Suppressor macrophage treated with lipopolysaccharide for 4 hours (primary cell): Measurements from ENCODE around the gene ST3GAL2.
A peak's percentile ranks its signal among the peaks of the same experiment; 100 is the strongest.

Experiments
- DNase-seq: peaks from one replicate; pipeline ENCODE4 v3.0.0-alpha.2; 2020

The ST3GAL2 gene, protein sequence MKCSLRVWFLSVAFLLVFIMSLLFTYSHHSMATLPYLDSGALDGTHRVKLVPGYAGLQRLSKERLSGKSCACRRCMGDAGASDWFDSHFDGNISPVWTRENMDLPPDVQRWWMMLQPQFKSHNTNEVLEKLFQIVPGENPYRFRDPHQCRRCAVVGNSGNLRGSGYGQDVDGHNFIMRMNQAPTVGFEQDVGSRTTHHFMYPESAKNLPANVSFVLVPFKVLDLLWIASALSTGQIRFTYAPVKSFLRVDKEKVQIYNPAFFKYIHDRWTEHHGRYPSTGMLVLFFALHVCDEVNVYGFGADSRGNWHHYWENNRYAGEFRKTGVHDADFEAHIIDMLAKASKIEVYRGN

DNA sequence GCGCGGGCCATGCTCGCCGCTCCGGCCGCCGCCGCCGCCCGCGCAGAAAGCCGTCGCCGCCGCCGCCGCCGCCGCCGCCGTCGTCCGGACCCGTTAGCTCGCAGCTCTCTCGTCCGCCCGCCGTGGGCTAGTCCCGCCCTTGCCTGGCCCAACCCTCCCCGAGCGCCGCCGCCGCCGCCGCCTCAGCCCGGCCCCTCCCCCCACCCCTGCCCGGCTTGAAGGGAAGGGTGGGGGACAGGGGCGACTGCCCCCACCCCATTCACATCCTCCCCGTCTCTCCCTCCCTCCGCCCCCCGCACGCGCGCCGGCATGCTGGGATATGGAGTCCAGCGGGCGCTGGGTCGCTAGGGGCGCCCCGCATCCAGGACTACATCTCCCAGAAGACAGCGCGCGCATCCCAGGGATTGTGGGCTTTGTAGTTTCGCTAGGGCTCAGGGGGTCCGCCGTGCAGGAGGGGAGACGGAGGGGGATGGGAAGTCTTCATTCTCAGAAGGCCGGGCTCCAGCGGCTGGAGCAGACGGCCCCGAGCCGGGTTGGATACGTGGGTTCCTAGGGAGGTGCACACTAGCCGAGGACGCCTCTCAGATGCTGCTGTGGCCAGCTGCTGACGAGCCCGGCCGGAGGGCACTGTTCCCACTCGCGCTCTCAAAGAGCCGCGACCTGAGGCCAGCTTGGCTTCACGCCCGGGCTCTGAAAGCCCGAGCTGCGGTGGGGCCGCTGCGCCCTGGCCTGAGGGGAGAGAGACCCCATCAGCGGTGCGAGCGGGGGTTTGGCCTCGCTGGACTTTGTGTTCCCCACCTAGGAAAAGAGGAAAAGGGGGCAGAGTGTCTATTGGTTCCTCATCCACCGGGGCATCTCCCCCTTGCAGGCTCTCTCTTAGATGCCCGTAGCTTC, at the start of gene ST3GAL2:
ST3GAL2 (minus strand) TSS at position 132 of the 894 bp plus-strand sequence. CDS start 40,570 bp downstream, outside the sequence.
- peak; percentile 94 for DNase-seq

DNA sequence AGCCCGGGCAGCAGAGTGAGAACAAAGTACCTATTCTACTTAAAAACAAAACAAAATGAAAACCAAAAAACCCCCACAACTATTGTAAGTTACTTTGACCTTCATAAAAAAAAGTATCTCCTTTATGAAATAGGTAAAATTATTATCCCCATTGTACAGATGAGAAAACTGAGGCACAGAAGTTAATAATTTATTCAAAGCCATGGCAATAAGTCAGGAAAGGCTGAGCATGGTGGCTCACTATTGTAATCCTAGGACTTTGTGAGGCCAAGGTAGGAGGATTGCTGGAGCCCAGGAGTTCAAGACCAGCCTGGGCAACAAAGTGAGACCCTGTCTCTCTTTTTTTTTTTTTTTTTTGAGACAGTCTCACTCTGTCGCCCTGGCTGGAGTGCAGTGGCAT, 46.0 kb upstream of the ST3GAL2 start:
- DNase-seq: no peak

DNA sequence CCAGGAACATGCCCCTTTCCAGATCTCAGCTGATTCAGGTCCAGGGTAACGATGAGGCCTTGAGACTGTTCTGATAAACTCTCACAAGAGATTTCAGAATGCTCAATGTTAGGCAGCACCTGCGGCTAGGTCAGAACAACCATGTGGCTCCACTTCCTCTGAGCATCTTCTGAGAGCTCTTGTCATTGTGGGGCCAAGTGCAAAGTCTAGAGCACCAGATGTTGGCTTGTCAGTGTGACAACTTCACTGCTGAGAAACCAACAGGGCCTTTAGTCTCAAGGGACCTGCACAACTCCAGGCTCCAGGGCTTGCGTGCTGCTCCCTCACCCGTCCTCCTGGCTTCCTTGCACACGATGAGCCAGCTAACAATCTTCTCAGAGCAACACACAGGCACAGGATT, 44.5 kb upstream of the ST3GAL2 start:
- DNase-seq: no peak

DNA sequence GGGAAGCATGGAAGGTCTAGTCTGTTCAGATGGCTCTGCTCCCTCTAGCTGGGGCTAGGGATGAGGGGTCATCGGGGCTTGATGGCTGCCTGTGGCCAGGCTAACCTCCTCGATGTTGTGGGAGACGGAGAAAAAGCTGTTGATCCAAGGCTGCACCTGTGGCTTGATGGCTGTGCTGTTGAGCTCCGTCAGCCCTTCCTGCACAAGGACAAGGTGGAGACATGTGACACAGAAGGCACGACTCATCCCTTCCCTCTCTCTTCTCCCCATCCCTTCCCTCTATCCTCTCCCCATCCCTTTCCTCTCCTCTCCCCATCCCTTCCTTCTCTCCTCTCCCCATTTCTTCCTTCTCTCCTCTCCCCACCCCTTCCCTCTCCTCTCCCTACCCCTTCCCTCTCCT, 43.7 kb upstream of the ST3GAL2 start:
- DNase-seq: no peak

DNA sequence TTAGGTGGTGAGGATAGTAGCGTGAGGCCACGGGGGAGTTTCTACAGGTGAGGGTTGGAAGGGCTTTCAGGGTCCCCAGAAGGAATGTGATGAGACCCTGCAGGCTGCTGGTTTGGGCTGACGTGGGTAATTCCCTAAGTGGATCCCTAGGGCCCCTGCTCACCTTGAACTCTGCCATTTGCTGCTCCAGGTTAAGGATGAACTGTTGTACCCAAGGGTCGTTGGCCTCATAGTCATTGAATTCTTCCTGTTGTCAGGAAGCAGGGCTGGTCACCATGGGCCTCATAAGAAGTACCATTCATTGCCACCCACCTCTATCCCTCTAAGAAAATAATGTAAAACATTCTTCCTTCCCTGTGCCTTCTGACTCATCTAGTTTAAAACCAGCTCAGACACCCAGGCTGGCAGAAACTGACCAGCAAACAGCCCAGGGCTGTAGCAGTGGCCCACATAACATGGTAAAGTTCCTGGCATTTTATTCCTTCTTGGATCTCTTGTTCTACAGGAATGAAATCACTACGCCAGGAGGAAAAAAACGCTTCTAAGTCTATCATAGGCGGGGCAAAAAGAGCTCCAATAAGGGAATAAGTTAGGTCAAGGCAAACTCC, 43.1 kb upstream of the ST3GAL2 start:
- DNase-seq: no peak

DNA sequence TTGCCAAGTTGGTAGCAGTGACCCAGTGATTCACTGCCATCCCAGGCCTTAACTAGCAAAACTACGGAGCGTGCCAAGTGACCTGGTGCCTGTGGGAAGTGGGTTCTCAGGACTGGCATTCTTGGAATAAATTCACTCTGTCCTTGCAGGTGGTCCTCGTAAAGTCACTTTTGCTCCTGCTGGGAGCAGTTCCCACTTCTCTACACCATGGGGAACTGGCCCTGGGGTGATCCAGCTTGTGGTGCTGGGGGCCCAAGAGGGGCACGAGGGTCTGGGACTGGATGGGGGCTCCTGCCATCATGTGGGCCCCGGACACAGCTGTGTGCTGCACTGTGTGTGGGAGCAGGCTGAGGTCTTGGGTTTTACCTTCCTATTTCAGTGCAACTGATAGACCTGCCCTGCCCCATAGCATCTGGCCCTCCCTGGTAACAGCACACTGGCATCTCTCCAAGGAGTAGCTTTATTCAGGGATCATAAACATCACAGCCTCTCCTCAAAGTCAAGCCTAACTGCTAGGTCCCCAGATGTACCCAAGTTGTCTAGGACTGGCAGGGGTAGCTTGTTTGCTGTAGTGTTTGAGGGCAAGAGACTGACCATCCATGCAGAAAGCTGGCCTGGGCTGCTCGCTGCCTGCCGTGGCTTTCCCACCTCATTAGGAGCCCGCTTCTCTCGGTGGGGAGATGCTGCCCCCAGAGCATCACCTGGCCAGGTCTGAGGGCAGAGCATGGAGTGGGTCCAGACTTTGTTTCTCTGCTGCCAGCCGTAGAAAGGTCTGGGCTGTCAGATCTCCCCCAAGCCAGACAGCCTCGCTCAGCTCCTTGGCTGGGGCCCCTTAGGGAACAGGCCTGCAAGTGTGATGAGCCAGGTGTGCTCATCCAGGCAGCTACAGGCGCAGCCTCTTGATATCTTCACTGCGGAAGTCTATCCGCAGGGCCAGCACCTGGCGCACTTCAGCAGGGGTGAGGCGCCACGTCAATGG, 41.5 kb upstream of the ST3GAL2 start:
- no peak for DNase-seq

DNA sequence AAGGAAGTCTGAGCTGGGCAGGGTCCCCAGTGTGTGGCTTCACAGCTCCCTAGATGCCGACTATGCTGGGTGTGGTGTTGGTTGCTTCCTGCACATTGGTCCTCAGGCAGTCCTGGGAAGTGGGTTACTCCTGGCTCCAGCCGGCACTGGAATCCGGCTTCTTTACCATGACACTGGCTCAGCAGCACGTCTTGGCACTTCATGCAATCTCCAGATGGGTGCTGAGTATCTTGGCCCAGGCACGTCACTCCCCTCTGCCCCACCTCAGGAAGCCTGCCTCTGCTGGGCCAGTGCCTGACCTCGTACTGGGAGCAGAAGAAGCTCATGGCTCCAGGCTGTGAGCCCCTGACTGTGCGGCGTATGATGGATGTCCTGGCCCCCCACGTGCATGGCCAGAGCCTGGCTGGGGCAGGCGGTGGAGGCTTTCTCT, 40.0 kb upstream of the ST3GAL2 start:
- DNase-seq: no peak

DNA sequence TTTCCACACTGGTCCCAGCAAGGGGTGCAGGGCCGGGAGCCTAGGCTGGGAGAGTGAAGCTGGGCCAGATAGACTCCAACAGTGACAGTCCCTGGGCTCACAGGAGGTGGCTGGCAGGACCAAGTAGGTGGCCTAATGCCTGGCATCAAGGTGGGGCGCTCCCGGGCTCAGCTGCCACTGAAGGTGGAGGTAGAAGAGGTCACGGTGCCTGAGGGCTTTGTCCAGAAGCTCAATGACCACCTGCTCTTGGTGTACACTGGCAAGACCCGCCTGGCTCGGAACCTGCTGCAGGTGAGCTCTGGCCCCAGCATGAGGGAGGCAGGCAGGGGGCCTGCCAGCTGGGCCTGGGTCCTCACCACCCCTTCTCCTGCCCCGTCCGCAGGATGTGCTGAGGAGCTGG, 39.3 kb upstream of the ST3GAL2 start:
- DNase-seq: no peak

DNA sequence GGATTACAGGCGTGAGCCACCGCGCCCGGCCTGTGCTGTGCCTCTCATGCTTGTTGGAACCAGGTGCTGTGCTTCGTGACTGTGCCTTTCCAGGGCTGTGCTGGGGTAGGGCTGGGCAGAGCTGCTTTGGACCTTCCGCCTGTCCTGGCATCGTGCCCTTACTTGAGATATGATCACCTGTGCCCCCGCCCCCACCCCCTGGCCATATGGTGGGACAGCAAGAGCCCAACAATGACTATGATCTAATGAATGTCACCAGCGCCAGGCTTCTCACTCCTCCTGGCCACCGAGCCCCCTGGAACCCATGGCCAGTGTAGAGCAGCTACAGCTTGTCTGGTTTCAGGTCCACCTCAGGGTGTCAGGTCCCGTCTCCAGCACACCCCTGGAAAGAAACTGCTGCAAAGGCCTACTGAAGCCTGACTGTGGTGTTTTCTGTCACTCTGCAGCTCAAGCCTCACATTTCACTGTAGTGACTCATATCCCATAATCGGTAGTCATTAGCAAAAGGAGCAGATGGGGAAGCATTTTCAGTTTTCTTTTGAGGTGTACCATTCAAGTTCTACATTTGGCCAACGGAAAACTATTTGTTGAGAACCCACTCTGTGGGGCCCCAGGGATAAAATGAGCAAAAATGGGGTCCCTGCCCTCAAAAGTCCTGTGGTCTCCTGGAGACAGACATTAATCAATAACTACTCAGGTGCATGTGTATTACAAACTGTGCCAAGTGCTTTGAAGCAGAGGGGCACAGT, 37.5 kb upstream of the ST3GAL2 start:
- DNase-seq: peak; percentile 54

DNA sequence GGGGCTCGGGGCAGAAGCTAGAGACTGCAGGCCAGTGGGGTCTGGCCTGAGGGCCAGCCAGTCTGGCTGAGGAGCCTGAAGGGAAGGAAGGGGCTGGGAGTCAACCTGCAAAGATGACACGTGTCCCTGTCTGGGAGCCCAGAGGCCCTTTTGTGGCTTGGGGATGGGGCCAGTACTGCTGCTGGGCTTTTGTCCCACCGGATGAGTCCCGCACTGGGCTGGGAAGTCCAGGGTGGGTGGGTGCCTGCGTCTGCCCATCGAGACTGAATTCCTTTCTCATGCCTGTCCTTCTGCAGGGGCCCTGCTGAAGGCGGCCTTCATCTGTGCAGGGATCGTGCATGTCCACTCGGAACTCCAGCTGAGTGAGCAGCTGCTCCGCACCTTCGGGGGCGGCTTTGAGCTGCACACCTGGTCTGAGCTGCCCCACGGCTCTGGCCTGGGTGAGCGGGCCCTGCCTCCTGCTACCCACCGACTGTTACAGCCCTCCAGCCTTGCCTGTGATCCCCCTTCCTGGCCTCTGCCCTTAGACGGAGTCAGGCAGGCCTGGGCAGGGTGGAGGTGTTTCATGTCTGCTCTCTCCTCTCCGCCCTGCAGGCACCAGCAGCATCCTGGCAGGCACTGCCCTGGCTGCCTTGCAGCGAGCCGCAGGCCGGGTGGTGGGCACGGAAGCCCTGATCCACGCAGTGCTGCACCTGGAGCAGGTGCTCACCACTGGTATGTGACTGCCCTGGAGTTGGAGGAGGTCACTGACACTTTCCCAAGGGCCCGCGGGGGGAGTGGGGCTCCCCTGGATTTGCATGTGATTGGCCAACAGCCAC, 36.4 kb upstream of the ST3GAL2 start:
- no peak for DNase-seq

DNA sequence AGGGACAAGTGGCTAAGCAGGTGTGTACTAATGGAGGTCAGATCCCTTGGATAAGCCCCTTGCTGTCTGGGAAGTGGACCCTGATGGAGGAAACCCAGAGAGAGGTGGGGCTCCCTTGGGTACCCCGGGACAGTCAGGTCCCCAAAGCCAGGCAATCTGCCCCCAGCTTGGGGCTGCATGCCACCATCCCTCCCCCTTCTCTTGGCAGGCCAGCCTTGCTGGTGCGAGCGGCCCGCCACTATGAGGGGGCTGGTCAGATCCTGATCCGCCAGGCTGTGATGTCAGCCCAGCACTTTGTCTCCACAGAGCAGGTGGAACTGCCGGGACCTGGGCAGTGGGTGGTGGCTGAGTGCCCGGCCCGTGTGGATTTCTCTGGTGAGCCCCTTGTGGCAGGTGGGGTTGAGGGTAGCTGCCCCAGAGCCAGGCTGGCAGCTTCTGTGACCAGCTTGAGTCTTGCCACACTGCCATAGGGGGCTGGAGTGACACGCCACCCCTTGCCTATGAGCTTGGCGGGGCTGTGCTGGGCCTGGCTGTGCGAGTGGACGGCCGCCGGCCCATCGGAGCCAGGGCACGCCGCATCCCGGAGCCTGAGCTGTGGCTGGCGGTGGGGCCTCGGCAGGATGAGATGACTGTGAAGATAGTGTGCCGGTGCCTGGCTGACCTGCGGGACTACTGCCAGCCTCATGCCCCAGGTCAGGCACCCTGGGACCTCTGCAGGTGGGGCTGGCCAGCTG, 35.6 kb upstream of the ST3GAL2 start:
- DNase-seq: no peak

DNA sequence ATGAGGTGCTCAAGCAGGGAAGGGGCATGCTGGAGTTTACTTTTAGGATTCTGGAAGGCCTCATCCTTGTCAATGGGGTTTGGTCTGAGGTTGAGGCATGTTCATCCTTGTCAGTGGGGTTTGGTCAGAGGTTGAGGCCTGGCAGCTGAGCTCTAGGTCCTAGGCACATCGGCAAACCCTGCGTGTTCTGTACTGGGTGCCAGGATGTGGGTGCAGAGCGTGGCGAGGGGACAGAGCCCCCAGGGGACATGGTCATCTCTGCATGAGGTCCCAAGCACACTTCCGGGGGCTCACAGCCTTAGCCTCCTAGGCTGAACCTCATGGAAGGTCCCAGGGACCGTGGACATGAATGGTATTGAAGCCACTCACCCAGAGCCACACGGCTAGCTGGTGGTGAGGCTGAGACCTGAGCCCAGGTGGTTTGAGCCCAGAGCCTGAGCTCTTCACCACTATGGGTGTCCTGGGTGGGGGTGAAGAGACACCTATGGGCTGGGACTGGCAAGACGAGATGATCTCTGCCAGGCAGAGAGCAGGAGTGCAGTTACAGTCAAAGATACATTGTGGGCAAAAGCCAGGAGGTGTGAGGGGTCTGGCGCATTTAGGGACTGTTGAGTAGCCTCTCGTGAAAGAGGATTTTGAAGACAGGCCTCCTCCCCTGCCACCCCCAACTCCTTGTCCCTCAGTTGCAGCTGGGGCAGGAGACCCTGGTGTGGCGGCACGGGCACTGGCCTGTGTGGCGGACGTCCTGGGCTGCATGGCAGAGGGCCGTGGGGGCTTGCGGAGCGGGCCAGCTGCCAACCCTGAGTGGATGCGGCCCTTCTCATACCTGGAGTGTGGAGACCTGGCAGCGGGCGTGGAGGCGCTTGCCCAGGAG, 34.8 kb upstream of the ST3GAL2 start:
- DNase-seq: no peak

DNA sequence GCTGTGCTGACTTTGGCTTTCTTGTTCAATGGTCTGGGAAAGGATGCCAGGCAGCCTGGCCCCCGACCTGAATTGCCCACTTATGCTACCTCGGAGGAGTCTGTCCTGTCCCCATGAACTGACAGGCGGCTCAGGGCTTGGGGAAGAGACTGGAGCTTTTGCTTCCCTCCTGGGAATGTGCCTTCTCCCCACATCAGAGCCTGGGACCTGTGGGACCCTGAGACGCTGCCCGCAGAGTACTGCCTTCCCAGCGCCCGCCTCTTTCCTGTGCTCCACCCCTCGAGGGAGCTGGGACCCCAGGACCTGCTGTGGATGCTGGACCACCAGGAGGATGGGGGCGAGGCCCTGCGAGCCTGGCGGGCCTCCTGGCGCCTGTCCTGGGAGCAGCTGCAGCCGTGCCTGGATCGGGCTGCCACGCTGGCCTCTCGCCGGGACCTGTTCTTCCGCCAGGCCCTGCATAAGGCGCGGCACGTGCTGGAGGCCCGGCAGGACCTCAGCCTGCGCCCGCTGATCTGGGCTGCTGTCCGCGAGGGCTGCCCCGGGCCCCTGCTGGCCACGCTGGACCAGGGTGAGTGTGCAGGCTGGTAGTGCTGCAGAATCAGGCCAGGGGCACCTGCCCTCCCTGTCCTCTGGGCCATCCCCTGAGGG, 34.0 kb upstream of the ST3GAL2 start:
- DNase-seq: no peak

DNA sequence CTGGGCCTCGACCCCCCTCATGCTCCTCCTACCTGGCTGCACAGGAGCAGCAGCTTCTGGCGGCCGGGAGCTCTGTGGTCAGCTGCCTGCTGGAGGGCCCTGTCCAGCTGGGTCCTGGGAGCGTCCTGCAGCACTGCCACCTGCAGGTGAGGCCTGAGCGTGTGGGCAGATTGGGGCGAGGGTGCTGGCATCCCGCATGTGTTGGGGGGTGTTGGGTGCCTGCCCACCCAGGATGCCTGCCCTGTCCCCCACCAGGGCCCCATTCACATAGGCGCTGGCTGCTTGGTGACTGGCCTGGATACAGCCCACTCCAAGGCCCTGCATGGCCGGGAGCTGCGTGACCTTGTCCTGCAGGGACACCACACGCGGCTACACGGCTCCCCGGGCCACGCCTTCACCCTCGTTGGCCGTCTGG, 32.0 kb upstream of the ST3GAL2 start:
- DNase-seq: peak; percentile 26

DNA sequence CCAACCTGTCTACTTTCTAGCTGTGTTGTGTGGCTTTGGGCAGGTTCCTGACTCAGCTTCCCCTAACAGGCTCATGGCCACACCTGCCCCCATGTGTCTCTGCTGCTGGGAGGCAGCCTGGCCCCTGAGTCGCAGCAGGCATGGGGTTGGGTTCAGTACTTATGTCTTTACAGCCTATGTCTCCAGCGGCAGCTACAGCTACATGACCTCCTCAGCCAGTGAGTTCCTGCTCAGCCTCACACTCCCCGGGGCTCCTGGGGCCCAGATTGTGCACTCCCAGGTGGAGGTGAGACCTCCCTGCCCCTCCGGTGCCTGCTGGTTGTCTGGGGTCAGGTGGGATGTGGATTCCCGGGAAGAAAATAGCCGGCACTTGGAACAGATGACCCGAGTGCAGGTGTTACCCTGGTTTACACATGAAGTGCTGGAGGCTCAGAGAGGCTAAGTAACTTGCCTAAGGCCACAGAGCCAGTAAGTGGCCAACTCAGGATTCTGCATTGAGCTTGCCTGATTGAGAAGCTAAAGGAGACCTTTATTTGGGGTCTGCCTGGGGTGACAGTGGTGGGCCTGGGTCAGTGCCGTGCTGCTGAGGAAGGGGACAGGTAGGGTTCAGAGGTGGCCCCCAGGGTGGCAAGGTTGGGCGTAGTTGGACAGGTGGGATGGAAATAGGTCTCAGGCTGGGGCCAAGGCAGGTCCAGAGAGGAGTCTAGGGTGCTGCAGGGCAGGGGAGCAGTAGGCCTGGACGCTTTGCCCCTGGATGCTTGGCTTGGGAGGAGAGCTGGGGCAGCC, 31.4 kb upstream of the ST3GAL2 start:
- DNase-seq: no peak

DNA sequence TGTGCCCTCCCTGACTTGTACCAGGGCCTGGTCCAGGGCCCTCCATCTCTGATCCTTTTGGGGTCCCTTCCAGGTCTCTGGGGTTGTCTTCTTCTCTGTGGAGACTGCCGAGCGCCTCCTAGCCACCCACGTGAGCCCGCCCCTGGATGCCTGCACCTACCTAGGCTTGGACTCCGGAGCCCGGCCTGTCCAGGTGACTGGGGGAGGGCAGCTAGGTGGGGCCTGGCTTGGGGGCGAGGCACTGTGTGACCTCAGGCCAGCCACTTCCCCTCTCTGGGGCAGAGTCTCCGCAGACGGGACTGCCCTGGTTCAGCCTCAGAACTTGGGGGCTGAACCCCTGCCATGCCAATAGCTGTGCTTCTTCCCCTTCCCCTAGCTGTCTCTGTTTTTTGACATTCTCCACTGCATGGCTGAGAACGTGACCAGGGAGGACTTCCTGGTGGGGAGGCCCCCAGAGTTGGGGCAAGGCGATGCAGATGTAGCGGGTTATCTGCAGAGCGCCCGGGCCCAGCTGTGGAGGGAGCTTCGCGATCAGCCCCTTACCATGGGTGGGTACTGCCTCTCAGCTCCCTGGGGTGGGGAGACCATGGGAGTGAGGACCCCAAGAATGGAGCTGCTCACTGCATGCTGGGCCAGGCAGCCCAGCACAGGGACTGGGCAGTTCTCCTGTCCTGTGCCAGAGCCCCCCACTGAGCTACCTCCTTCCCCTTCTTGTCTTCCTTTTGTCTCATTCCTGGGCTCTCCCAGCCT, 30.1 kb upstream of the ST3GAL2 start:
- DNase-seq: no peak

DNA sequence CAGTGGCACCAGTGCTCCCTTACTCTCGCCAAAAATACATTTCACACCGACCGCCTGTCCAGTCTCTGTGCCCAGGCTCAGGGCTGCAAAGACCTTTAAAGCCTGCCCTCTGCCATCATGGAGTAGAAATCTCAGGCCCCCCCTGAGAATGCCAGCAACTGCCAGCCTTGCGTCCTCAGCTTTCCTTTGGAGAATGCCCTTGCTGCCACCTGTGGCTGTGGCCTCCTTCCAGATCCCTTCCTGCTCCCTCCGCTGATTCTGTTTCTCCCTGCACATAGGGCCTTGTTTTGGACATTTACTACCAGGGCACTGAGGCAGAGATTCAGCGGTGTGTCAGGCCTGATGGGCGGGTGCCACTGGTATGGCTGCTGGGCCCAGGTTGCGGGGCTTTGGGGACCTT, 28.7 kb upstream of the ST3GAL2 start:
- no peak for DNase-seq
